GM21529 (cell line): ENCODE measurements around the gene KRT73.
"Not testable (repeated sequence)": the region's sequence is repeated elsewhere in the genome, so short reads cannot be mapped to it uniquely, and the experiment has no call there.

Experiments
- ATAC-seq: cut with Tn5 transposase; IDR thresholded peaks from one replicate; pipeline ENCODE4 v1.9.1; 2021; ENCODE audit not compliant: unreplicated experiment

Gene KRT73

DNA sequence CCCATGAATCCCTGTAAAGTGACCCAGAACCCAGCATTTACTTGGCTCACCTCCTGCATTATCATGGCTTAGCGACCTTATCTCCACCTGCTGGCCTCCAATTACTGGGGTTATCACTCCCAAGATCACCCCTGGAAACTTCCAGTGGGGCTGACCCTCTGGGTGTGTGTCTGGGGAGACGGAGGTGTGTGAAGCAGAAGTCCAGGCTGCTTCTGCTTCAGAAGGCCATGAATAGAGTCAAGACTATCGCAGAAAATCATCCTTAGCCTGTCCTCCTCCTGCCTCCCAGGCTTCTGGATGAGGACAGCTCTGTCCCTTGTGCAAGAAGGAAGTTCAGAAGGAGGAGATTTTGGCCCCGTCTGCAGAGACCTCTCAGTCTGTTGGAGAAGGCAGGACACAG, 16.7 kb downstream of the KRT73 start:
- ATAC-seq = no peak

DNA sequence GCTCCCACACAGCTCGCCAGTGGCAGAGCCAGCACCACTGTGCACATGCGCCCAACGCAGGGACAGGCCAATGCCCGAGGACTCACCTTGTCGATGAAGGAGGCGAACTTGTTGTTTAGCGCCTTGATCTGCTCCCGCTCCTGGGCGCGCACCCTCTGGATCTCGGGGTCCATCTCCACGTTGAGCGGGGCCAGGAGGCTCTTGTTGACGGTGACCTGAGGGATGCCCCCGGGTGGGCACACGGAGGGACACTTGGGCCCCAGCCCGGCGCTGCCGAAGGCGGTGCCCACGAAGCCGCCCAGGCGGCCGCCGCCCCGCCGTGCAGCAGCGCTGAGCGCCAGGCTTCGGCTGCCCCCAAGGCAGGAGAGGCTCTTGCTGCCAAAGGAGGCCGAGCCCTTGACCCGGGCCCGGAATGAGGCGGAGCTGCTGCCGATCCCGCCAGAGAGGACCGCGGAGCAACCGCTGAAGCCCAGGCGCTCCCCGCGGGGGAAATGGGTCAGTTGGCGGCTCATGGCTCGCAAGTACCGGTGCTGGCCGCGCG, 17.3 kb downstream of the KRT73 start, which contains the start of gene KRT72:
Gene KRT72, minus strand, starts transcription at position 523 of the 541 bp plus-strand sequence. Its CDS starts 11 bp downstream, at position 512.
- no peak for ATAC-seq

DNA sequence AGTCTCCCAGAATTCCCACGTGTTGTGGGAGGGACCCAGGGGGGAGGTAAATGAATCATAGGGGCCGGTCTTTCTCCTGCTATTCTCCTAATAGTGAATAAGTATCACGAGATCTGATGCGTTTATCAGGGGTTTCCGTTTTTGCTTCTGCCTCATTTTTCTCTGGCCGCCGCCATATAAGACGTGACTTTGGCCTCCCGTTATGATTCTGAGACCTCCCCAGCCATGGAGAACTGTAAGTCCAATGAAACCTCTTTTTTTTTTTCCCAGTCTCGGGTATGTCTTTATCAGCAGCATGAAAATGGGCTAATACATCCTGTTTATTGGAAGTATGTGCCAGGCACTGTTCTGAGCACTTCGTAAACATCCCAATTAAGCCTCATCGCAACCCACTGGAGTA, 17.9 kb downstream of the KRT73 start:
- no peak for ATAC-seq

DNA sequence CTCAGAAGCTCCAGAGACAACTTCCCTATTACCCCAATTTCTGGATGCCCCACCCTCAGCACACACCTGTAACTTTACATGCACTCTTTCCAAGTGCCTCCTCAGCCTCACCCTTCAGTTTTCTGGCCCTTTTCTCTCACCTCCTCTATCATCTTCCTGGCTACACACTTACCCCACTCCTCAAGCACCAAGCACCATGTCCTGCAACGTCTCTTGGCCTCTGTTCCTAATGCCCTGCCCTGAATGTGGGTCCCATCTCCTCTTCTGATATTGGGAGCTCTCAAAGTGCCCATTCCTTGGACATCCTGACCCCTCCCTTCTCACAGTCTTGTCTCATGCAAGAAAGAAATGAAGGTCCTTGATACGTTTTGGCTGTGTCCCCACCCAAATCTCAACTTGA, 18.3 kb downstream of the KRT73 start:
- ATAC-seq = no peak

DNA sequence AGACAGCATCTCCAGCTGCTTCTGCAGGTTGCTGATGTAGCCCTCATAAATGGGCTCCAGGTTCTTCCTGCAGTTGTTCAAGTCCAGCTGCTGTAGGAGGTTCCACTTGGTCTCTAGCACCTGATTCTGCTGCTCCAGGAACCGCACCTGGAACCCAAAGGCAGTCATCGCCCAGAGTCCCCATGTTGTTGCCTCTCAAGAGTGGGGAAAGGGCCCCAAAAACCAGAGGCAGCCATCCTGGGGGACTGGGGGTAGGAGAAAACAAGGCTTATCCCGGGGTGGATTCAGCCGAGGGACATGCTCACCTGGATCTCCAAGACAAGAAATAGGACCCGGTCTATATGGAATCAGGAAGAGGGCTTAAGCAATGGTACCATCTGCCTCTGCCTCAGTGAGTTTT, 19.4 kb downstream of the KRT73 start:
- ATAC-seq = no peak

DNA sequence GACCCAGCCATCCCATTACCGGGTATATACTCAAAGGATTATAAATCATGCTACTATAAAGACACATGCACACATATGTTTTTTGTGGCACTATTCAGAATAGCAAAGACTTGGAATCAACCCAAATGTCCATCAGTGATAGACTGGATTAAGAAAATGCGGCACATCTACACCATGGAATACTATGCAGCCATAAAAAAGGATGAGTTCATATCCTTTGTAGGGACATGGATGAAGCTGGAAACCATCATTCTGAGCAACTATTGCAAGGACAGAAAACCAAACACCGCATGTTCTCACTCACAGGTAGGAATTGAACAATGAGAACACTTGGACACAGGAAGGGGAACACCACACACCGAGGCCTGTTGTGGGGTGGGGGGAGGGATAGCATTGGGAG, 24.1 kb downstream of the KRT73 start:
- ATAC-seq = not testable (repeated sequence)

DNA sequence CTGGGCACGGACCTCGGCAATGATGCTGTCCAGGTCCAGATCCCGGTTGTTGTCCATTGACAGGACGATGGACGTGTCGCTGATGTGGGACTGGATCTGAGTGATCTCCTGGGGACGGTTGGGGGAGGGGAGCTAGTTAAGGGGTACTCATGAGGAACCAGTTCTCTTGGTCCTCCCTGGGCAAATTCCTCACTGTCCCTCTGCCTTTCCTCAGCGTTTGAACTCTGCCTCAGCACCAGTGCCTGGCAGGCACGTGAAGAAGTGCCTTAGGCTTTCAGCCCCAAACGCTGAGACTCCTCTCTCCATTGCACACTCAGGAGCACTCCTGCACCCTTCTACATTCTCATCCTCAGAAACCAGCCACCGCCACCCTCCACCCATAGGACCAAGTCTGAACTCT, 26.8 kb downstream of the KRT73 start:
- ATAC-seq = no peak

DNA sequence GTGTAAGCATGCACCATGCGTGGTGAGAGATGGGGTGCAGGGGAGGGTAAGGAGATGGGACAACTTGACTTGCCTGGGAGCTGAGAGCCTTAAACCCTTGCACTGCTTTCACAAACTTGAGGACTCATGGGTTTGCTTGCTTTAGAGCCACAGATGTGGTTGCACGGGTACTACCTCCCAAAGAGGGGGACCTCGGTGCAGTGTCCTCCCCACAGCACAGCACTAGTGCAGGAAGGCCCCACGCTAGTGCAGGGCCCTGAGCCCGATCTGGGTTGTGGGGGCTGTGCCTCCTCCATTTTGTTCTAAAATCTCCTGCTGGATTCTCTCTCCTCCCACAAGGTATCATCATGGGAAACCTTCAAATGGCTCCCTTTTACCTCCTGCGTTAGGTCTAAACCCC, 28.3 kb downstream of the KRT73 start:
- ATAC-seq = no peak

DNA sequence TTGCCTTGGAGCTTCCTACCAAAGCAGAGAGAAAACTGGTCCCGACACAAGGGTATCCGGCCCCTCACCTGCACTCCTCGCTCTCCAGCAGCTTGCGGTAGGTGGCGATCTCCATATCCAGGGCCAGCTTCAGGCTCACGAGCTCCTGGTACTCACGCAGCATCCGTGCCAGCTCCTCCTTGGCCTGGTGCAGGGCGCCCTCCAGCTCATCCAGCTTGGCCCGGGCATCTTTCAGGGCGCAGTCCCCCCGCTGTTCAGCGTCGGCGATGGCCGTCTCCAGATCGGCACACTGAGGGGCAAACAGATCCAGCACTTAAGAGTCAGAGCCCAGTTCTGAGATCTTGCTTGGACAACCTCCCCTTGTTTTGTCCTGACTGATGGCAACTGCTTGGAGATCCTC, 30.8 kb downstream of the KRT73 start:
- no peak for ATAC-seq

DNA sequence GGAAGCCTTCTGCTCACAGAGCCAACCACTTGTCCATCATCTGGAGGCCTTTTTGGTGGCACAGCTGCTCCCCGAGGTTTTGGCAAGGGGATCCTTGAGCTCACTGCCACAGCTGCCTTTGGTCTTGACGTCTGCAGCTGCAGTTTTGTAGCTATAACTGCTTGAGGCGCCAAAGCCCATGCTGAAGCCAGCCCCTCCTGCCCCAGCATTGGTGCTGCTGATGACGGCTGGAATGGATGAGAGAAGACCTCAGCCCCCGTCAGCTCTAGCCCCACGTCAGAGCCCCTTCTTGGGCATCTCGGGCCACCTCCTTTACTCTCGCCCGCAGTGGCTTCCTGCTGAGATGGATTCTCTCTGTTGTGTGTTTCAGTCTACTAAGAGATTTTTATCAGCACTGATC, 32.4 kb downstream of the KRT73 start:
- ATAC-seq = no peak

DNA sequence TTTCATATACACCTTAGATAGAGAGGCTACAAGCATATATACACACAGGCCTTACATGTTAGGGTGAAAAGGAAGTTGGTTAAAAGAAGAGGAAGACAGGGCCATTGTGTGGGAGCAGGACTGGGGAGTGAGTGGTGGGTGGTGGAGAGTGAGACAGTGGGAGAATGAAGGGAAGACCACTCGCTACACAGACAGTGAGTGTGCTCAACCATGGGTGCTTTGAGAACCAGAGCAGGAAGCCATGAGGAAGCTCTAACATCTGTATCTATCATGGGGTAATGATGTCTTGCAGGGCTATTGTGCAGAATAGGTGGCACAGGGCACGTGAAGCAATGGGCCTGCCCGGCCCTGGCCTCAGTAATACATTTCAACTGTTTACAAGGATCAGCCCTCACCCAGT, 33.3 kb downstream of the KRT73 start:
- ATAC-seq = no peak

DNA sequence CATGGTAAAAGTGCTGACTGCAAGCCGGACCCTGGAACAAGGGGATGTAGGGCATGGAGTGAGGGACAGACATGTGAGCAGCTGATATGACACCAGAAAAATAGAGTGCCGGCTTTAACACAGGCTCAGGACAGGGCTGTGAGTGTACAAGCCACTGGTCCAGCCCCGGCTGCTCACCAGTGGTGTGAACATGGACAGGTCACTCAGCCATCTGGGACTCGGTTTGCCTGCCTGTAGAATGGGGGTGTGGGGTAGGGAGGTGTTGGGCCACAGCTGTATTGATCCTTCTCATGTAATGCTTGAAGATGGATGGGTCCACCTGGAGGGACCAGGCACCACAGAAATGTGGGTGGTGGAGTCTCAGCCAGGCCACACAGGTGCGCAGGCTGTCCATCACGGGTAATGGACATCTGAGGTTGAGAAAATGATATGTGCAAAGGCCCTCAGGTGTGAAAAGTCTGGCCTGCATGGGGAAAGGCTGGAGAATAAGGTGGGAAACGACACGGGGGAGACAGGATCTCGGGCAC, 34.1 kb downstream of the KRT73 start:
- no peak for ATAC-seq

DNA sequence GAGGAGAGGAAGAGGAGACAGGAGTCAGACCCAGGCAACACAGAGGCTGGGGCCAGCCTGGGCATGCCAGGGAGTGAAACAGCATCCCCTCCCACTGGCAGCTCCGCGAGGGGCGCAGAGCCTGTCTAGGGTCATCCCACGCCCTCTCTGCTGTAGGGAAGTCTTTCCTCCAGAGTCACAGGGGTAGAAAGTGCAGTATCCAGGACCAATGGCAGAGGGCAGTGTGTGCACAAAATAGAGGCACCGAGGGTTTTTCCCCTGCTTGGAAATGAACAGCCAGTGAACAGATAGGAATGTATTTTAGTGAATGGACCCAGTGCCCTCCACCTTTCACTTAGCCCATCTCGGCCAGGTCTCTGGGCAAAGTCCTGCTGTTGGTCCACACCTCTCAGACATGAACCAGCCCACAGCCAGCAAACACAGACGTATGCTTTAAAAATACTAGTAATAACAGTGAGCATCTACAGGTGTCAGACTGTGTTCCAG, 35.3 kb downstream of the KRT73 start:
- ATAC-seq = no peak

DNA sequence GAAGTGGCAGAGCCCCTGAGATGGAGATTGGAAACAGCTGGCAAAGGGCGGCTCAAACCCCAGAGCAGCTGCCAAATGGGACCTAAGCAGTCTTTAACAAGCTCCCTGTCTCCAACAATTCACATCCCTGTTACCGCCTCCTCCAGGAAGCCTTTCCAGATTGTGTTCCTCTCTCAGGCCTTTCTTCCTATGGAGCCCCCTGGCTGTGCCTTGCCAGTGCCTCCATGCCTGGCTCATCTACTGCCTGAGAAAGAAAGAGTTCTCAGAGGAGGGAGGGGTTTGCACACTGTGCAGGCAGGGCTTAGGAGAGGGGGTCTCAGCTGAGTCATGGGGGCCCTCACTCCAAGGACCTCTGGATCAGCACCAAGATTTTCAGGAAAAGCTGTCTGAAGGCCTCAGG, 35.9 kb downstream of the KRT73 start:
- no peak for ATAC-seq

DNA sequence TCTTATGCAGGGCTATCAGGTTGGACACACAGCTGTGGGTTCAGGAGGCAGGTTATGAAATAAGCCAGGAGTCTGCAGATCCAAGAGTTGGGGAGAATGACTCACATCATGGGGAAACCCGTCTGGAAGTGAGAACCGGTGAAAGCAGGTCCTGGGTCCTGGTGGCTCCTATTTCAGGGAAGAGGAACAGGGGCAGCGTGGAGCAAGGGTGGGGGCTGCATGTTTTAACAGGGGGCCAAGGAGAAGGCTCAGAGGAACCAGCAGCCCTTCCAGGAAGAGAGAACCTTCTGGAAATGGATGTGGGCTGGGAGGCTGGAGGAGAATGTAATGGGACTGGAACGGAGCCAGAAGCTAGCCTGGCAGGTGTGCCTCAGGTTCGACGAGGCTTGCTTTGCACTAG, 36.9 kb downstream of the KRT73 start:
- no peak for ATAC-seq

DNA sequence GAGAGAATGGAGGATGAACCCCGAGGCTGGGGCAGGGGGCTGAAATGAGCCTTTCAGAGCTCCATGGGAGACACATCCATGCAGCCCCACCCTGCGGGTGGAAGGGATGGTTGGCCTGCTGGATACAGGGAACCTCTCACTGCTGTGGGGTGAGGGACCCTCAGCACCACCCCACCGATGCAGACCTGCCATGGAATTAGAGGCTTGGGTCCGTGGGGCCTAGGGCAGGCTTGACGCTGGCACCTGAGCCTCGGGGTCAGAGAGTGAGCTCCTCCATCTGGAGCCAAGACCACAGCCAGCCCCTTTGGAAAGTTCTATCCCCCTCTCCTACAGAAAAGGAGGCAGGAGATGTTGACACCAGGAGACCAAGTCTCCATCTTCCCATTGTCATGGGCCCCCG, 37.3 kb downstream of the KRT73 start:
- no peak for ATAC-seq

DNA sequence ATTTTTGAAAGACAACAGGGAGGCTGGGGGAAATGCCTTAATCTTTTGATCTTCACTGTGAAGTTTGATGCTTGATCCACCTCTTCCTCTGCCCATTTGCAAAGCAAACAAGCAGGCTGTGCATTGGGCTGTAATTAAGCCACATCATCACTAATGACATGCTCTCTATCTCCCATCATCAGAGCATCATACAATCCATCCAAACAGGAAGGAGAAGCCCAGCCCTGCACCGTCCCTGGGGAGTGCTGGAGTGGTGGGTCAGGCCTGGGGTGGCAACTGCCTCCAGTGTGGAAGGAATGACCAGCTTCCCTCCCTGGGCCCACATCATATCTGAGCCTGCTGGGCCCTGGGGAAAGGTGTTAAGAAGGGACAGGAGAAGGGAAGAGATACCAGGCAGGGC, 37.9 kb downstream of the KRT73 start:
- ATAC-seq = no peak

DNA sequence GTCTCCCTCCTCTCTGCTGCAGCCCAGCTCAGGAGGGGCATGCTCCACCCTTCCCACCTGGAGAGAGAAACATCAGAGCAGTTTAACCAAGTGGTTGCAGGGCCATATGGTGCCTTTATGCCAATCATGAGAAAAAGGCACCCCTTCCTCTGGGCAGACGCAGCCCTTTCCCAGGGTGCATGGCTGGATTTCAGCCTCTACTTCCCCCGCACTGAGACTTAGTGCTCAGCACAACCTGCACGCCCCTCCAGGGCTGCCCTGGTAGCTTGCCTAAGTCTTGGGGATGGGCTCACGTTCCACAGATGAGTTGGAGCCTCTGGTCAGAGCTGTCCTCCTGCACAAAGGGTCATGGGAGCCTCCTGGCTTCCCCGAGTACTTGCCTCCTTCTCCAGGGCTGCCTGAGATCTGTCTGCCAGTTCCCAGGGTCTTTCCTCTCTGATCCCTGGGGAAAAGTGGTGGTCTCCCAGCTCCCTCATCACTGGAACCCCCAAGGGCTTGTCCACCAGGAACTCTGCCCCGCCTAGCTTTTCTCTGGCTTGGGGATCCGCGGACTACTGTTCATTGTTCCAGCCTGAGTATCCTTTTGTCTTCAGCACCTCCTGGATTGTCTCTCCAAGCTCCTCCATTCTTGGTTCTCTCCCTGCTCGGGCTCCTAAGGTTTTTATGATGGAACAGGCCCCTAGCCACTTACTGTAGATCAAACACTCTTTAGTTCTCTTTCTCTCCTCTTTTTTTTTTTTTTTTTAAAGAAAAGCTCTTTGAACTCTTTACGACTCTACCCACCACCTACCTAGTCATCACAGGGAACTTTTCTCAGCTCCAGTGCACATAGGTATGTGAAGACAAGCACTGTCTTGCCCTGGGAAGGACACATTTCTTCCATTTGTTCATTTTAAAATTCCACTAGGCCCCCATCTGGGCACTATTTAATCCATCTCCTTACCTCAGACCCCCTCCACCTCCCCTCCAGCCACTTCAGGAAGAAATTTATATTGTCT, 38.6 kb downstream of the KRT73 start:
- no peak for ATAC-seq

DNA sequence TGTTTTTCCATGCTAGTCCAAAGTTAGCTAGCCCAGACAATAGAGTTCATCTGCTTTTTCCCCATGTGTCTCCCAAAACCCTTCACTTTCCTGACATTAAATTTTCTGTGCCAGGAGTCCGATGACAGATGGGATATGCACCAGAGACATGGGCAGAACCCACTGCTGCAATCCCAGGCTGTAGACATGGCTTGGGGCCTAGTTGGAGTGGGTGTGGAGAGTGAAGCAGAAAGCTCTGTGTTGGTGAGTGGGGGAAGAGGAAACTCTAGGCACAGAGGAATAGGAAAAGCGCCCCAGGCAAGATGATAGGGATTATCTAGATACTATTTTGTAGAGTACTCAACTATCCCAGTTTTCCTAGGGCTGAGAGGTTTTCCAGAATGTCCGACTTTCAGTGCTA, 39.9 kb downstream of the KRT73 start:
- ATAC-seq = no peak

DNA sequence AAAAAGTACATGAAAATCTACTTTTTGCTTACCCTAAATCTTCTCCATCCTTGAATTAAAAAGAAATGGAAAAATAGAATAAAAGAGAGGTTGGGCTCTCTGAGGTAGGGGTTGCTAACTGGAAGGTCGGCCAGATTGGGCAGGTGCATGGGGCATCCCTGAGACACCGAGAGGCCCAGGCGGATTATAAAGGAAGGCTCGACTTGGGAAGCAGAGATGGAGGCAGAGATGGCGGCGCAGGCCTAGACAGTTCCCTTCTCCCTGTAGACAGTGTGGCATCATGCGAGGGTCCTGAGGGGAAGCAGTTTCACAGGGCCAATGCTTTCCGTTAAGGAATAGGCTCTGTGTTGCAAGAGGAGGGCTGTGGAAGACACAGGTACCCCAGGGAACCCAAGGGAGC, 41.0 kb downstream of the KRT73 start:
- ATAC-seq = no peak

DNA sequence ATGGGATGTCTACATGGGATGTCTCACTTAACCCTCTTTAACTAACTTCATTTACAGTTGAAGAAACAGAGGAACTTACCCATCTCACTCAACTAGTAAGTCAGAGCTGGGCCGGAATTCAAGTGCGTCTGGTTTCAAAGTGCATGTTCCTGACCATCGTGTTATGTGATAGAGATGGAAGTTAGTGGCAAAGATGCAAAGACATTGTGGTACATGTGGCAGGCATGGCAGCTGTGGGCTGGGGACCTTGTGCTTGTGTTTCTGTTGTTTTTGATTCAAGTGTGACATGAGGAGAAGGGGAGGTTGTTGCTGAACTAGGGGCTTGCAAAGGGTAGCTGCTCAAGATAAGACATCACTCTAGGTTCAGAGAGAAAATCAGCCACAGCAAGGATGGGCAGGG, 42.4 kb downstream of the KRT73 start:
- no peak for ATAC-seq

DNA sequence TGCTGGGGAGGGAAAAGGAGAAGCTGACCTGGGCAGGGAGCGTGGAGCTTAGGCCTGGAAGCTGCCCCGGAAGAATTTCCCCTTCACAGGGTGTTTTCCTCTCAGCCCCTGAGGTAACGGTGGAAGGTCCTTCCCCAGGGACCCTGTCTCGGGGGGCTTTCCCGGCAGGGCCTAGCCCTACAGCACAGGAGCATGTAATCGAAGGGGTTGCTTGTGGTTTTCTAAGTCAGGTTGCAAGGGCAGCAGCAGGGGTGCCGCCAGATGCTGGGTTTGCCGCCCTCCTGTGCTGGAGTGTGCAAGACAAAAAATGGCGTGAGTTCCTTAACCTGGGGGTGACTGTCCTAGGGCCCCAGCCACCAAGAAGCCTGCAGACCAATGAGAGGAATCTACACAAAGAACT, 43.1 kb downstream of the KRT73 start:
- ATAC-seq = no peak
